ENCODE measurements around the gene ADRB1.

The ADRB1 gene

DNA sequence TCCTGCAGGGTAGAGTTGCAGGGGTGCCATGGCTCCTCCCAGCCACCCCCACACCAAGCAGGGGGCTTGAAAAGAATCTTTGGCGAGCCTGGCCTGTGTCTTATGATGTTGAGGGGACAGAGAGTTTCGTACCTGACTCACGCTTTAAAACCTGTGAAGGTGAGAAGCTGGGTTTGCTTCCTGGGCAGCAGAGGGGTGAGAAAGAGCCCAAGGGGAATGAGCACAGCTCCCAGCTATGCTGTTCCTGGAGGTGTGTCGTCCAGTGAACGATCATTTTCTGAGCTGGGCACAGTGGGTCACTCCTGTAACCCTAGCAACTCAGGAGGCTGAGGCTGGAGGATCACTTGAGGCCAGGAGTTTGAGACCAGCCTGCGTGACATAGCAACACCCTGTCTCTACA is 13.5 kb upstream of the ADRB1 start:
- TF ChIP-seq, protein P1, sequence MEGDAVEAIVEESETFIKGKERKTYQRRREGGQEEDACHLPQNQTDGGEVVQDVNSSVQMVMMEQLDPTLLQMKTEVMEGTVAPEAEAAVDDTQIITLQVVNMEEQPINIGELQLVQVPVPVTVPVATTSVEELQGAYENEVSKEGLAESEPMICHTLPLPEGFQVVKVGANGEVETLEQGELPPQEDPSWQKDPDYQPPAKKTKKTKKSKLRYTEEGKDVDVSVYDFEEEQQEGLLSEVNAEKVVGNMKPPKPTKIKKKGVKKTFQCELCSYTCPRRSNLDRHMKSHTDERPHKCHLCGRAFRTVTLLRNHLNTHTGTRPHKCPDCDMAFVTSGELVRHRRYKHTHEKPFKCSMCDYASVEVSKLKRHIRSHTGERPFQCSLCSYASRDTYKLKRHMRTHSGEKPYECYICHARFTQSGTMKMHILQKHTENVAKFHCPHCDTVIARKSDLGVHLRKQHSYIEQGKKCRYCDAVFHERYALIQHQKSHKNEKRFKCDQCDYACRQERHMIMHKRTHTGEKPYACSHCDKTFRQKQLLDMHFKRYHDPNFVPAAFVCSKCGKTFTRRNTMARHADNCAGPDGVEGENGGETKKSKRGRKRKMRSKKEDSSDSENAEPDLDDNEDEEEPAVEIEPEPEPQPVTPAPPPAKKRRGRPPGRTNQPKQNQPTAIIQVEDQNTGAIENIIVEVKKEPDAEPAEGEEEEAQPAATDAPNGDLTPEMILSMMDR (IDR thresholded peaks at IDR 0.05; ENCODE audit: extremely low read depth, insufficient read depth, missing control alignments), result no peak
- no peak for DNase-seq (ENCODE audit: low spot score)
- in situ Hi-C loops (cut with MboI; ENCODE audit: low pct_unique_long_range_greater_than_20kb, low sequenced_read_pairs, unreplicated experiment), result no loop called here

DNA sequence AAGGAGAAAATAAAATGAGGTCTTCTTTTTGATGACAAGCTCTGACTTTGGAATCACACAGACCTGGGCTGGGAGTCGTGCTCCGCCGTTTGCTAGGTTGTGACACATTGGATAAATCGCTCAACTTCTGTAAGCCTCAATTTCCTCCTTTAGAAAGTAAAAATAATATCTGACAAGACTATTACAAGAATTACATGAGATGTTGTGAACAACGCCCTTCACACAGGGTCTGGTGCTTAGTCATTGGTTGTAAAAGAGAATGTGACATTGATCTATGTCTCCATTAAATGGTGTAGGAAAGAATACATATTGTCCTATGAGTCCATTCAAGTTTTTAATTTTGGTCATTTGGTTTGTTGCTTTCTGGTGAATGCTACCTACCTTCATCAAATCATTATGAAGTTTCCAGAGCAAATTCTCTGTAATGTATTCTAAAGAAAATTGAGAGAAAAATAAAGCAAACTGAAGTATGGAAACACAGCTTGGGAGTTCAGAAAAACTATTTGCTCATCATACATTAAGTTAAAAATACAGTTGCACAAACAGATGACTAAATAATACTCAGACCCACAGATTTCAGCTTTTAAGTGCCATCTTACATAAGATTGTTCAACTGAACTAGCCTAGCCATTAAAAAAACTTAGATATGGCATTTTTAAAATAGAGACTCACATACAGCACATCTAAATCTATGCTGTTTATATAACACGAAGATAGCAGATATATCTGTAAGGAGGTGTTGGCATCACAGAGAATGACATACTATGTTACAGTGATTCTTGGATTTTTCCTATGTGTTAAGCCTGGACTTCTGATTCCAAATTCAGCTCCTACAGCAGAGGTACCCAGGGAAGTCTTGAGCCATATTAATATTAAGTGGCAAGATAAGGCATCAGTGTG is 12.3 kb upstream of the ADRB1 start:
- in situ Hi-C loops (cut with MboI; ENCODE audit: low pct_unique_long_range_greater_than_20kb, low sequenced_read_pairs, unreplicated experiment), result no loop called here
- no peak for DNase-seq (ENCODE audit: low spot score)
- TF ChIP-seq, protein P1 (IDR thresholded peaks at IDR 0.05; ENCODE audit: extremely low read depth, insufficient read depth, missing control alignments), result no peak

DNA sequence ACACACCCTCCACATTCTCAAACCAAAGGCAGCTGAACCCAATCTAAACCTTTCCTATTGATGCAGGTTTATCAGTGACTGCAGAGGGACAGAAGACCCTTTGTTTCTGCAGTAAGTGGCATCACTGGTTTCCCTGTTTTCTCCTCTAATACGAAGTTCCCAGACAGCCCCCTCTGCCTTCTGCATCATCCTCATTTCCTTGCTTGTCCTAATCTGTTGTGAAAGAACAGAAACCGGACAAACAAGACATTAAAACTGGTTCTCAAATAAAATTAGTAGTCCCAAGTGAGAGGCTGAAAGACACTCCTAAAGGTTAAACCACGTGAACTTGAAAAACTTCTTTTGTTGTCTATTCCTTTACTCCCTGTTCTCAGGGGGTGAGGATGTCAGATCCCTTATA is 10.1 kb upstream of the ADRB1 start:
- no peak for DNase-seq (ENCODE audit: low spot score)
- in situ Hi-C loops (cut with MboI; ENCODE audit: low pct_unique_long_range_greater_than_20kb, low sequenced_read_pairs, unreplicated experiment), result no loop called here
- TF ChIP-seq, protein P1 (IDR thresholded peaks at IDR 0.05; ENCODE audit: extremely low read depth, insufficient read depth, missing control alignments), result no peak

DNA sequence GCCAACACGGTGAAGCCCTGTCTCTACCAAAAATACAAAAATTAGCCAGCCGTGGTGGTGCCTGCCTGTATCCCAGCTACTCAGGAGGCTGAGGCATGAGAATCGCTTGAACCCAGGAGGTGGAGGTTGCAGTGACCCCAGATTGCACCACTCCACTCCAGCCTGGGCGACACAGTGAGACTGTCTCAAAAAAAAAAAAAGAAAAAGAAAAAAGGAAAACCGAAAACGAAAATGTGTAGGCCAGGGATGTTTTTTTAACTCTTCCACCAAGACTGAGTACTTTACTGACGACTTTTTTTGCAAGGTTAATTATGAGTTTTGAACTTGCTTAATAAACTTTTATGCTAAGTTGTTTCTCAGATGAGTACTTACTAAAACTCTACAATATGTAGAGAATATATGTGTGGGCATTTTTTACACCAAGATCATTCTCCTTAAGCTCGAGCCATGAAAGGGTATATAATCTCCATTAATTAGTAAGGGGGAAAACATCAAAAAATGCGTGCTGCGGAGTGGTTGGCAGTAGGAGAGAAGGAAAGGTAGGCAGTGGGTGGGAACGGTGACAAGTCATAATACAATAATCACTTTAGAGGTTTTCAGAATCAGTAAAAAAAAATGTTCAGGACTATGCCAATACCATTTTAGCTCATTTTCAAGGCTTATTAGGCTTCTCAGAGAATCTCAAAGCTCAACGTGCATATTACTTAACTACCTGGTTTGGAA is 8.6 kb upstream of the ADRB1 start:
- DNase-seq (ENCODE audit: low spot score), result no peak
- in situ Hi-C loops (cut with MboI; ENCODE audit: low pct_unique_long_range_greater_than_20kb, low sequenced_read_pairs, unreplicated experiment), result no loop called here
- TF ChIP-seq, protein P1 (IDR thresholded peaks at IDR 0.05; ENCODE audit: extremely low read depth, insufficient read depth, missing control alignments), result no peak

DNA sequence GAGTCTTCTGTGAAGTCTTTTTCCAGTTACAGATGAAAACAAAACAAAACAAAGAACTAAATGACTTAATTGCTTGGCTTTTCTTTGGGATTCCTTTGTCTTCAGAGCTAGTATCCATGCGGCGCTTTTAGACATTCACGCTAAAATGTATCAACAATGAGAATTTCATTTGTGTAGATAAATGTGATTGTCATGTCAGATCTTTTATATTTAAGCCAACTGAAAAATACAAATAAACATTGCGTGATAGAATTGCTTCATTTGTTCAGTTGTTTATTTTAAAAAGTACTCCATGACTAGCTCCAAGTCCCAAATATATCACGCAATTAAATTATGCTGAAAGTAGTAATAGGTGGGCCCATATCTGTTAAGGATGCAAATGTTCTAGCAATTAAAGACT is 7.9 kb upstream of the ADRB1 start:
- no peak for DNase-seq (ENCODE audit: low spot score)
- in situ Hi-C loops (cut with MboI; ENCODE audit: low pct_unique_long_range_greater_than_20kb, low sequenced_read_pairs, unreplicated experiment), result no loop called here
- TF ChIP-seq, protein P1 (IDR thresholded peaks at IDR 0.05; ENCODE audit: extremely low read depth, insufficient read depth, missing control alignments), result no peak

DNA sequence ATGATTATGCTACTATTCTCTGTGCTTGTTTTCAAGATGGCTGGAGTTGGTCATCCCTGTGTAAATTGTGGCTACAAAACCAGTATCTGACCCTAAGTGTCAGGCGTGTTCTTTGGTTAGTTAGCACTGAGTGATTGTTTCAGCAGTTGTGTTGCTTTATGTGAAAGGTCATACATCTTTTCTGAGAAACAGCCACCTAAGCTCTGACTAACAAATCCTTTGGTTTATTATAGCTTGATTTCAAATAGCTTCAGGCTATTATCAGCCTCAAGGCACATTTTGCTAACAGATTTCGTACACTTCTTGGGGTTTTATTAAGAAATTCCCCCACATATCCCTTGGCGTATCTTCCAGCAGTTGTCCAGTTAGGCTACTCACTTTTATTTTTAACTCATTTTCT is 4.8 kb upstream of the ADRB1 start:
- in situ Hi-C loops (cut with MboI; ENCODE audit: low pct_unique_long_range_greater_than_20kb, low sequenced_read_pairs, unreplicated experiment), result no loop called here
- no peak for DNase-seq (ENCODE audit: low spot score)
- TF ChIP-seq, protein P1 (IDR thresholded peaks at IDR 0.05; ENCODE audit: extremely low read depth, insufficient read depth, missing control alignments), result no peak

All from GM13977 (cell line).